Pancreas (tissue), 10 donors: ENCODE measurements around the gene MEX3A. TPM values are rescaled to one million over a fixed set of nuclear protein-coding genes. Genes with fewer than 3 reads are reported as not detected.
"Not testable (repeated sequence)": the region's sequence is repeated elsewhere in the genome, so short reads cannot be mapped to it uniquely, and the experiment has no call there.

Experiments
- ATAC-seq, 4 donors: fragments of 200-7000 bp; cut with Tn5 transposase; one replicate each; pipeline versions ENCODE4 v1.8.0 to v1.9.1; 2020; ENCODE audit warnings: mild to moderate bottlenecking in 4 of 4, moderate library complexity in 4 of 4
- DNase-seq, 6 donors: peaks; one replicate each; pipeline ENCODE4 v3.0.0-alpha.2; 2020
- FAIRE-seq: peaks from 2 replicates; lab custom pipeline; 2012; peaks lifted over from hg19 to GRCh38; lab: Jason Lieb, UNC
- H3K27ac ChIP-seq, 4 donors: fragments of 200-600 bp; sonication (generic); 1 replicate in 3 of 4; 2 replicates in 1 of 4; pipeline versions ENCODE4 v1.5.0 to v1.8.0; 2020
- H3K27me3 ChIP-seq, 4 donors: fragments of 200-600 bp; one replicate each; pipeline ENCODE4 v1.8.0; 2021
- H3K36me3 ChIP-seq, 3 donors: fragments of 200-600 bp; sonication (generic) in 1 of 3; one replicate each; pipeline versions ENCODE4 v1.5.0 to v1.8.0; 2020 to 2021
- H3K4me1 ChIP-seq, 3 donors: fragments of 200-600 bp; one replicate each; pipeline ENCODE4 v1.8.0; 2021
- H3K4me3 ChIP-seq, 4 donors: fragments of 200-600 bp; sonication (generic) in 2 of 4; one replicate each; pipeline versions ENCODE4 v1.5.0 to v1.8.0; 2020 to 2021
- H3K9me3 ChIP-seq, 4 donors: fragments of 200-600 bp; one replicate each; pipeline ENCODE4 v1.8.0; 2021
- WGBS, 2 donors: extraction: QIAGEN DNeasy Blood & Tissue Kit; methylation state at CpG; one replicate each; pipeline ENCODE4 v1.1.7; 2013; 5-methylcytosine and 5-hydroxymethylcytosine counted together
- intact Hi-C, 3 donors: fragments of 100-400 bp; cut with DNase I; formaldehyde crosslinking; loops; one replicate each; pipeline versions ENCODE4 v1.11.1 to v1.14.2; 2022
- polyA plus RNA-seq, 2 donors: library from polyadenylated mRNA; stranded (reverse); fragments of 200-250 nt; gene quantifications; one replicate each; pipeline ENCODE4 v1.2.3, GENCODE V29; 2013
- total RNA-seq, 6 donors: library from RNA; stranded (reverse); fragmentation: NEBNext Ultra II Directional in 4 of 6; extraction: Animal tissue kit (Norgen Biotek cat#: 25700) in 4 of 6; gene quantifications; one replicate each; pipeline versions ENCODE4 v1.2.1 to v1.2.4, GENCODE V29; 2021 to 2023
- TF ChIP-seq, protein P1 (sequence below), 4 donors: fragments of 200-600 bp; sonication (generic) in 3 of 4; IDR thresholded peaks; one replicate each; pipeline versions ENCODE4 v1.5.0 to v1.8.0; 2021; ENCODE audit warnings: antibody characterized with exemption in 4 of 4
- donor health status: healthy with polysubstance abuse.
- donor health status: DM: no; HTN: no; CAD: no; lungs with moderate emphysema.
- donor health status: DM: no; HTN: no; CAD: no.
- donor health status: control.
- donor health status: control.
- donor health status: Bipolar disorder and iron deficiency.
- donor health status: DM: yes; HTN: yes; CAD: no.
- donor health status: DM: no; HTN: no; CAD: no.
- donor health status: DM: no; HTN: no; CAD: no.
- donor health status: DM: yes; HTN: yes; CAD: no.

The MEX3A gene
- total and polyA plus RNA-seq, 8 donors = 0.12 to 3.1 (median 0.65) TPM

DNA sequence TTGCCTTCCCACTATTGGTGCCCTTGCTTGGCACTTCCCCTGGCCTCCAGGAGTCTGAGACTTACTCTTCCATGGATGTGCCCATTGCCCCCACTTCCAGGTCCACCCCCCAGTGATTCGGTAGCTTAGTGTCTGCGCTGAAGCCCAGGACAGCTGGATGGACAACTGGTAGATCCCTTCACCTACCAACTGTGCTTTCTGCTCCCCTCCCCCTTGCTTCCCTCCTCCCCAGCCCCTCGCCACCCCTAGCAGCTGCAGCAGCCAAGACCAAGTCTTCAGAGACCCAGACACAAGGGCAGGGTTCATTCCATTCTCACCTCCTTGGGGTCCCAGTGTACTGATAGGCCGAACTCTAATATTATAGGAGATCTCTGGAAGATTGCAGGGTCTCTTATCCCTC is 39.2 kb upstream of the MEX3A start:
- H3K4me1 ChIP-seq = peaks cover 68 to 96% (median 74%) of the 10 kb centered on the region in 3 donors
- H3K27me3 ChIP-seq = no peaks in the 10 kb centered on the region
- H3K9me3 ChIP-seq = no peaks in the 10 kb centered on the region
- no peak overlapping the region for H3K4me3 ChIP-seq
- intact Hi-C loops = no loop called here
- 83 to 91% methylated on average over 4 of the region's 4 CpGs for WGBS, 2 donors
- DNase-seq (no peak), FAIRE-seq (no peak), ATAC-seq (no peak)
- TF ChIP-seq, protein P1, sequence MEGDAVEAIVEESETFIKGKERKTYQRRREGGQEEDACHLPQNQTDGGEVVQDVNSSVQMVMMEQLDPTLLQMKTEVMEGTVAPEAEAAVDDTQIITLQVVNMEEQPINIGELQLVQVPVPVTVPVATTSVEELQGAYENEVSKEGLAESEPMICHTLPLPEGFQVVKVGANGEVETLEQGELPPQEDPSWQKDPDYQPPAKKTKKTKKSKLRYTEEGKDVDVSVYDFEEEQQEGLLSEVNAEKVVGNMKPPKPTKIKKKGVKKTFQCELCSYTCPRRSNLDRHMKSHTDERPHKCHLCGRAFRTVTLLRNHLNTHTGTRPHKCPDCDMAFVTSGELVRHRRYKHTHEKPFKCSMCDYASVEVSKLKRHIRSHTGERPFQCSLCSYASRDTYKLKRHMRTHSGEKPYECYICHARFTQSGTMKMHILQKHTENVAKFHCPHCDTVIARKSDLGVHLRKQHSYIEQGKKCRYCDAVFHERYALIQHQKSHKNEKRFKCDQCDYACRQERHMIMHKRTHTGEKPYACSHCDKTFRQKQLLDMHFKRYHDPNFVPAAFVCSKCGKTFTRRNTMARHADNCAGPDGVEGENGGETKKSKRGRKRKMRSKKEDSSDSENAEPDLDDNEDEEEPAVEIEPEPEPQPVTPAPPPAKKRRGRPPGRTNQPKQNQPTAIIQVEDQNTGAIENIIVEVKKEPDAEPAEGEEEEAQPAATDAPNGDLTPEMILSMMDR (IDR thresholded peaks at IDR 0.05) = no peak
- H3K36me3 ChIP-seq = no peaks in the 10 kb centered on the region
- H3K27ac ChIP-seq = peak overlapping the region; percentile 26 to 97 (median 91)

DNA sequence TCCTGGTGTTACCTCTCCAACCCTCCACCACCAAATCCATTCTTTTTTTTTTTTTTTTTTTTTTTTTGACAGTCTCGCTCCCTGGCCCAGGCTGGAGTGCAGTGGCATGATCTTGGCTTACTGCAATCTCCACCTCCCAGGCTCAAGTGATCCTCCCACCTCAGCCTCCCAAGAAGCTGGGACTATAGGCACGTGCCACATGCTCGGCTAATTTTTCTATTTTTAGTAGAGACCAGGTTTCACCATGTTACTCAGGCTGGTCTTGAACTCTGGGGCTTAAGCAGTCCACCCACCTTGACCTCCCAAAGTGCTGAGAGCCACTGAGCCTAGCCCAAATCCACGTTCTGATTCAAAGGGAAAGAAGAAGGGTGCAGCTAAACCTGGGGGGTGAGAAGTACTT is 38.7 kb upstream of the MEX3A start:
- ATAC-seq, H3K4me3 ChIP-seq, intact Hi-C loops, H3K27me3 ChIP-seq, H3K9me3 ChIP-seq, DNase-seq, FAIRE-seq, H3K36me3 ChIP-seq: not testable (repeated sequence)
- Histone ChIP-seq H3K4me1 (peaks cover 68 to 94% (median 71%) of the 10 kb centered on the region in 3 donors), H3K27ac (peak overlapping the region in 3 of 4 donors; percentile 26 to 97 (median 94))
- 50% methylated on average over 4 of the region's 4 CpGs for WGBS, 2 donors

DNA sequence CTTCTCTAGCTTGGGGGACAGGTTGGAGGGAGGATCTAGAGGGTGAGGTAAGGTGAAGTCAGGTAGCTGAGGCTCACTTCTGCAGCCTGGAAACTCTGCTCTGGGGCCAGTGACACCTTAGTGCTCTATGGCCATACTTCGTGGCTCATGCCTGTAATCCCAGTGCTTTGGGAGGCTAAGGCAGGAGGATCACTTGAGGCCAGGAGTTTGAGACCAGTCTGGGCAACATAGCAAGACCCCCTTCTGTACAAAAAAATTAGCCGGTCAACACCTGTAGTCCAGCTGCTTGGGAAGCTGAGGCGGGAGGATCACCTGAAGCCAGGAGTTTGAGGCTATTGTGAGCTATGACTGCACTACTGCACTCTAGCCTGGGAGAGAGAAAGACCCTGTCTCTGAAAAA is 38.1 kb upstream of the MEX3A start:
- no peak for DNase-seq
- no peaks in the 10 kb centered on the region for H3K27me3 ChIP-seq
- no peak overlapping the region for H3K4me3 ChIP-seq
- ATAC-seq = no peak
- H3K36me3 ChIP-seq = no peaks in the 10 kb centered on the region
- intact Hi-C loops = no loop called here
- H3K9me3 ChIP-seq = no peaks in the 10 kb centered on the region
- FAIRE-seq = no peak
- TF ChIP-seq, protein P1 (IDR thresholded peaks at IDR 0.05) = no peak
- WGBS, 2 donors = 86 to 90% methylated on average over 3 of the region's 3 CpGs
- peak overlapping the region in 2 of 4 donors; percentile 79 to 80 for H3K27ac ChIP-seq
- H3K4me1 ChIP-seq = peaks cover 64 to 87% (median 69%) of the 10 kb centered on the region in 3 donors

DNA sequence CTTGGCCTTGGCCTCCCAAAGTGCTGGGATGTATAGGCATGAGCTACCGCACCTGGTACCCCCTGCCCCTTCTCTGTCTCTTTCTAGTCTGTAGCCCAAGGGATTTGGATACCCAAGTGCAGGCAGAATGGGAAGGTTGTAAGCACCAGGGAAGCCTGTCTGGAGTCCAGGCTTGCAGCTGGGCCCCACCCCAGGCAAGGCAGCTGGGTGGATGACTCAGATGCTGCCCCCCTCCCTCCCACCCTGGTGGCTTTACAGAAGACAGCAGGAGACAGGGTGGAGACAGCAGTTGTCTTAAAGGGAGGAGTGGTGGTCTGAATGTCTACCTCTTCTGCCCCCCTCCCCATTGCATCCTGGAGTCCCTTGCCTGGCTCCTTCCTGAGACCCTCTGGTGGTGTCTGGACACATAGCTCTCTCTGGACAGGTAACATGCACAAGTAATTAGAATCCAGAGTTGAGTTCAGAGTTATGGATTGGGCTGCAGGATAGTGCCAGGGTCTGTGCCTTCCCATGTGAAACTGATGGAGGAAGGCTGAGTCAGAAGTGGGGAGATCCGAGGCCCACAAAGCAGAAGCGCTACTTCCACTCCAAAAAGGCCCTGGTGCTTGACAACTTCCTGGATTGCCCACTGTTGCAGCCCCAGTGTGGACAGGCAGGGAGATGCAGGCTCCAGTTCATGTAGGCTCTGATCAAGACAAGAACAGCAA is 37.4 kb upstream of the MEX3A start:
- Histone ChIP-seq H3K4me3 (peak overlapping the region in 1 of 4 donors; percentile 81), H3K36me3 (no peaks in the 10 kb centered on the region), H3K9me3 (no peaks in the 10 kb centered on the region), H3K4me1 (peaks cover 59 to 80% (median 64%) of the 10 kb centered on the region in 3 donors), H3K27me3 (no peaks in the 10 kb centered on the region), H3K27ac (peak overlapping the region in 3 of 4 donors; percentile 22 to 80 (median 79))
- ATAC-seq (no peak), DNase-seq (no peak), FAIRE-seq (no peak)
- TF ChIP-seq, protein P1 (IDR thresholded peaks at IDR 0.05) = no peak
- intact Hi-C loops = no loop called here
- WGBS, 2 donors = 64 to 68% methylated on average over 3 of the region's 3 CpGs

DNA sequence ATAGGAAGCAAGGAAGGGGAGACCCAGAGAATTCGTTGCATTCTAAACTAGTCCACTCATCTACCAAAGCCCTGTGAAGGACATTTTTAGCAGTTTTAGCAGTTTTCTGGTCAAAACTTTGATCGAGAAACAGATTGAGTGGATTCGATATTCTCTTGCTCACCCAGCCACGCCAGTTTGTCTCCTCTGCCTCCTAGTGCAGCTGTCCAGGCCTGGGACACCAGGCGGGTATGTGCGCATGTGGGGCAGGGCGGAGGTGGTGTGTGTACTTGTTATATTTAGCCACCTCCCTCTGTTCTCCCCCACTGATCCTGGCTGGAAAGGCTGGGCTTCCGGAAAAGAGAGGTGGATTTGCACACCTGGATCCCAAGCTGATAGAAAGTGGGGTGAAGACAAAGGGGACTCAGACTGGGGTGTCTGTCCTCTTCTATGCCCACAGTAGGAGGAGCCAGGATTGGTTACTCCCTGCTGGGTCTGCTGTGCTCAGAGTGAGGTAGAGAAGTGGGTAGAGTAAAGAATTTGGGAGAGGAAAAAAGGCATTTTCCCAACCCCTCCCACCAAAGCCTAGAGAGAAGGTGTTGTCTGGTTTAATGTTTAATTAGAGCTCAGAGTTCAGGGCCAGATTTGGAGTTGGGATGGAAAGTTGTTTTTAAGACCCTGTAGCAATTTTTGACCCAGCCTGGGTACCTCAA is 36.1 kb upstream of the MEX3A start:
- FAIRE-seq = no peak
- TF ChIP-seq, protein P1 (IDR thresholded peaks at IDR 0.05) = no peak
- ATAC-seq = peak; percentile 18 to 58 (median 40)
- intact Hi-C loops = no loop called here
- H3K36me3 ChIP-seq = no peaks in the 10 kb centered on the region
- no peaks in the 10 kb centered on the region for H3K9me3 ChIP-seq
- H3K4me3 ChIP-seq = peak overlapping the region in 2 of 4 donors; percentile 25 to 81
- WGBS, 2 donors = 6 to 8% methylated on average over 8 of the region's 8 CpGs
- peak; percentile 72 to 89 (median 82) for DNase-seq
- peaks cover 45 to 74% (median 50%) of the 10 kb centered on the region in 3 donors for H3K4me1 ChIP-seq
- peak overlapping the region; percentile 22 to 80 (median 64) for H3K27ac ChIP-seq
- H3K27me3 ChIP-seq = no peaks in the 10 kb centered on the region
